K562 (cell line): ENCODE measurements around the gene RIMBP3C. TPM values are rescaled to one million over a fixed set of nuclear protein-coding genes. Genes with fewer than 3 reads are reported as not detected.

Experiments
- ATAC-seq: fragments of 200-7000 bp; cut with Tn5 transposase; 3 replicates; pipeline ENCODE4 v1.9.1; 2020; ENCODE audit warnings: moderate library complexity
- BruUV-seq: library from RNA; stranded (reverse); fragments of 400-500 nt; replicated peaks from 2 replicates; lab custom pipeline; 2021; lab: Mats Ljungman, UMichigan
- CTCF ChIA-PET: fragments of 300-600 bp; formaldehyde crosslinking; extraction: SDS; loops from one replicate; lab custom pipeline; 2021; ENCODE audit warnings: low intra/inter-chr PET ratio; lab: Yijun Ruan, JAX
- POLR2A ChIA-PET: fragments of 300-600, 350-650 bp; sonication (Branson Sonifier 250); formaldehyde crosslinking; extraction: SDS; loops from one replicate; lab custom pipeline; 2021; ENCODE audit warnings: antibody characterized with exemption, inconsistent platforms; lab: Yijun Ruan, JAX
- DNase-seq, 4 experiments: peaks; one replicate each; pipeline versions ENCODE4 v3.0.0 to v3.0.0-alpha.2; 2011 to 2018; ENCODE audit warnings: low spot score in 3 of 4, mixed read lengths in 3 of 4; ENCODE audit errors: extremely low read depth in 1 of 4
- FAIRE-seq: peaks from 2 replicates; lab custom pipeline; 2011; peaks lifted over from hg19 to GRCh38; lab: Jason Lieb, UNC
- H2AFZ ChIP-seq: 2 replicates; pipeline ENCODE4 v1.6.0; 2011; ENCODE audit warnings: low read depth, low read length, control low read depth, inconsistent platforms
- H3K27ac ChIP-seq: fragments of 200-600 bp; 3 replicates; pipeline ENCODE4 v1.8.0; 2011; ENCODE audit warnings: low read depth, mild to moderate bottlenecking, control low read depth, inconsistent platforms, low read length, moderate library complexity, mixed read lengths; ENCODE audit errors: extremely low read depth
- H3K27me3 ChIP-seq, 2 experiments: fragments of 300-600 bp in 1 of 2; 2 replicates in 1 of 2; 3 replicates in 1 of 2; pipeline versions ENCODE4 v1.6.0 to v1.8.0; 2011; ENCODE audit warnings: inconsistent platforms in 2 of 2, low read length in 2 of 2, mild to moderate bottlenecking in 1 of 2, mixed read lengths in 1 of 2, moderate library complexity in 1 of 2; ENCODE audit not compliant: control insufficient read depth in 2 of 2, insufficient read depth in 2 of 2
- H3K36me3 ChIP-seq: fragments of 300-600 bp; 3 replicates; pipeline ENCODE4 v1.8.0; 2011; ENCODE audit warnings: mild to moderate bottlenecking, low read length, inconsistent platforms; ENCODE audit not compliant: control insufficient read depth, insufficient read depth
- H3K4me1 ChIP-seq, 2 experiments: fragments of 200-600 bp in 1 of 2; replicated peaks in 1 of 2; 2 replicates in 1 of 2; 3 replicates in 1 of 2; pipeline versions ENCODE4 v1.5.1 to v1.8.0; 2011; ENCODE audit warnings: inconsistent platforms in 2 of 2, low read length in 2 of 2, mild to moderate bottlenecking in 1 of 2, mixed read lengths in 1 of 2, moderate library complexity in 1 of 2; ENCODE audit not compliant: control insufficient read depth in 2 of 2, insufficient read depth in 2 of 2
- H3K4me2 ChIP-seq: 2 replicates; pipeline ENCODE4 v1.6.1; 2011; ENCODE audit warnings: low read length, control low read depth, inconsistent platforms, mixed read lengths; ENCODE audit not compliant: insufficient read depth
- H3K4me3 ChIP-seq: fragments of 200-600 bp; sonication (generic), shearing (Covaris generic); 2 replicates; pipeline ENCODE4 v1.5.1; 2016; ENCODE audit warnings: control low read depth, inconsistent platforms
- H3K79me2 ChIP-seq: fragments of 200-600 bp; 3 replicates; pipeline ENCODE4 v1.8.0; 2011; ENCODE audit warnings: low read length, inconsistent platforms; ENCODE audit not compliant: control insufficient read depth, insufficient read depth
- H3K9ac ChIP-seq, 2 experiments: 2 replicates each; pipeline versions ENCODE4 v1.6.0 to v1.6.1; 2011; ENCODE audit warnings: low read depth in 2 of 2, low read length in 2 of 2, control low read depth in 1 of 2, inconsistent platforms in 1 of 2, mild to moderate bottlenecking in 1 of 2, mixed read lengths in 1 of 2; ENCODE audit not compliant: insufficient read depth in 1 of 2
- H3K9me1 ChIP-seq: one replicate; pipeline ENCODE4 v1.6.0; 2011; ENCODE audit warnings: inconsistent platforms, mild to moderate bottlenecking, low read length, moderate library complexity; ENCODE audit not compliant: control insufficient read depth, insufficient read depth
- H3K9me3 ChIP-seq: replicated peaks from 2 replicates; pipeline ENCODE4 v1.5.1; 2011; ENCODE audit warnings: low read depth, low read length, inconsistent platforms; ENCODE audit not compliant: control insufficient read depth, insufficient read depth
- H4K20me1 ChIP-seq: replicated peaks from 2 replicates; pipeline ENCODE4 v1.6.1; 2011; ENCODE audit warnings: low read length, inconsistent platforms, mixed read lengths; ENCODE audit not compliant: control insufficient read depth, insufficient read depth
- ARID1B ChIP-seq: fragments of 450-650 bp; IDR thresholded peaks from 2 replicates; pipeline ENCODE4 v1.6.1; 2016; ENCODE audit warnings: antibody characterized with exemption, mild to moderate bottlenecking, inconsistent platforms
- ARID2 ChIP-seq: fragments of 450-650 bp; IDR thresholded peaks from 2 replicates; pipeline ENCODE4 v1.6.1; 2017; ENCODE audit warnings: antibody characterized with exemption, mild to moderate bottlenecking
- DACH1 ChIP-seq: fragments of 450-650 bp; IDR thresholded peaks from 2 replicates; pipeline ENCODE4 v1.6.1; 2018; ENCODE audit not compliant: partially characterized antibody
- EHMT2 ChIP-seq: fragments of 450-650 bp; IDR thresholded peaks from 2 replicates; pipeline ENCODE4 v1.6.1; 2018; ENCODE audit warnings: antibody characterized with exemption
- ERF ChIP-seq: fragments of 450-650 bp; formaldehyde crosslinking; IDR thresholded peaks from 2 replicates; pipeline ENCODE4 v1.4.0; 2020; ENCODE audit warnings: mild to moderate bottlenecking, mixed read lengths
- FOXP4 ChIP-seq: sonication (generic); formaldehyde crosslinking; IDR thresholded peaks from 2 replicates; pipeline ENCODE4 v1.8.0; 2022; ENCODE audit warnings: mild to moderate bottlenecking, missing genetic modification reagents, borderline replicate concordance
- GABPB2 ChIP-seq: fragments of 250-450 bp; sonication (Bioruptor Pico); conservative IDR thresholded peaks from 2 replicates; pipeline ENCODE4 v1.5.1; 2021; ENCODE audit warnings: mild to moderate bottlenecking
- HMG20A ChIP-seq: fragments of 450-650 bp; formaldehyde crosslinking; conservative IDR thresholded peaks from 2 replicates; pipeline ENCODE4 v1.4.0; 2020; ENCODE audit warnings: mild to moderate bottlenecking, mixed read lengths
- IRF1 ChIP-seq: sonication (generic); formaldehyde crosslinking; IDR thresholded peaks from 2 replicates; pipeline ENCODE4 v1.8.0; 2022; ENCODE audit warnings: missing genetic modification reagents, mild to moderate bottlenecking, borderline replicate concordance
- MCM5 ChIP-seq: fragments of 450-650 bp; IDR thresholded peaks from 2 replicates; pipeline ENCODE4 v1.6.1; 2016; ENCODE audit warnings: low read depth
- MED1 ChIP-seq: sonication (generic); formaldehyde crosslinking; IDR thresholded peaks from 2 replicates; pipeline ENCODE4 v1.8.1; 2023; ENCODE audit warnings: missing genetic modification reagents, borderline replicate concordance
- POLR2H ChIP-seq: IDR thresholded peaks from 2 replicates; pipeline ENCODE4 v1.6.1; 2016; ENCODE audit warnings: missing genetic modification characterization, low read depth, mild to moderate bottlenecking, control low read depth, missing compliant biosample characterization, moderate library complexity
- SP2 ChIP-seq: IDR thresholded peaks from 2 replicates; pipeline ENCODE4 v1.6.1; 2011; ENCODE audit warnings: mild to moderate bottlenecking, low read depth, low read length, moderate library complexity; ENCODE audit not compliant: poor library complexity, severe bottlenecking; ENCODE audit errors: extremely low read depth
- TAF9B ChIP-seq: fragments of 450-650 bp; IDR thresholded peaks from 2 replicates; pipeline ENCODE4 v1.6.1; 2018; ENCODE audit warnings: mild to moderate bottlenecking; ENCODE audit not compliant: partially characterized antibody
- ZC3H11A ChIP-seq: IDR thresholded peaks from 2 replicates; pipeline ENCODE4 v1.6.1; 2012; ENCODE audit warnings: low read depth, low read length, improper control_type of control experiment
- ZNF263 ChIP-seq: sonication (generic); formaldehyde crosslinking; IDR thresholded peaks from 2 replicates; pipeline ENCODE4 v1.8.0; 2022; ENCODE audit warnings: mild to moderate bottlenecking, missing genetic modification reagents, borderline replicate concordance
- ZNF398 ChIP-seq: fragments of 250-450 bp; sonication (Bioruptor Pico); IDR thresholded peaks from 2 replicates; pipeline ENCODE4 v1.8.0; 2021; ENCODE audit warnings: moderate library complexity, mild to moderate bottlenecking, inconsistent platforms
- ZNF76 ChIP-seq: fragments of 250-450 bp; sonication (Bioruptor Pico); IDR thresholded peaks from 2 replicates; pipeline ENCODE4 v1.4.0; 2020; ENCODE audit warnings: mild to moderate bottlenecking, moderate library complexity, borderline replicate concordance
- WGBS: fragments of 100-300 bp; shearing (Covaris generic); methylation state at CpG from one replicate; pipeline ENCODE4 v1.1.6; 2016; ENCODE audit warnings: low coverage, mixed read lengths; ENCODE audit not compliant: insufficient coverage; ENCODE audit errors: missing lambda C conversion rate; 5-methylcytosine and 5-hydroxymethylcytosine counted together
- in situ Hi-C: fragments of 300-500 bp; cut with MboI; formaldehyde crosslinking; loops from 4 replicates; pipeline ENCODE4 v1.15.0; 2018; ENCODE audit warnings: inconsistent platforms, mixed read lengths
- intact Hi-C: fragments of 100-400 bp; cut with micrococcal nuclease; formaldehyde crosslinking; loops from 2 replicates; pipeline ENCODE4 v1.14.2; 2022
- polyA plus RNA-seq, 8 experiments: library from polyadenylated mRNA; depleted of rRNA in 4 of 8; stranded (reverse) in 5 of 8; unstranded in 3 of 8; fragments of >200 nt; fragmentation: Nextera tagmentation in 2 of 8; fragmentation: Illumina TruSeq in 1 of 8; extraction: Ambion mirVana in 2 of 8; extraction: Trizol in 1 of 8; gene quantifications; 2 replicates each; pipeline versions ENCODE4 v1.2.1 to v1.2.3, GENCODE V29; 2011 to 2014; ENCODE audit warnings: inconsistent platforms in 1 of 8, missing spikeins in 1 of 8
- total RNA-seq, 7 experiments: library from RNA; depleted of rRNA in 6 of 7; stranded (reverse); fragments of >200 nt in 6 of 7; fragmentation: Illumina TruSeq in 2 of 7; extraction: Trizol in 2 of 7; gene quantifications; 2 replicates each; pipeline versions ENCODE4 v1.2.1 to v1.2.3, GENCODE V29; 2011 to 2021; ENCODE audit warnings: low replicate concordance in 1 of 7

RIMBP3C gene
- total and polyA plus RNA-seq, 9 of the 15 experiments (the other 6 are each of a cell fraction or from before 2014, with no cell fraction given) = 0.09 to 0.98 (median 0.17) TPM; not detected in 2

GRCh38 chr22:21571679-21572078 is 20.4 kb upstream of the RIMBP3C start:
- H3K9me3 ChIP-seq = no peaks in the 10 kb centered on the region
- ATAC-seq (no peak), DNase-seq (no peak), FAIRE-seq (no peak)
- H3K9me1 ChIP-seq = peaks cover 37% of the 10 kb centered on the region
- intact Hi-C loops = loop anchor here (2.0 kb wide), 2 partner anchors 17 to 53 kb away; no protein-coding TSS in a partner anchor
- H3K4me2 ChIP-seq = no peak overlapping the region
- ChIA-PET CTCF (interaction anchor here (0.9 to 1.0 kb wide), 2 partner anchors 70 to 78 kb away, joined by 3 to 5 read pairs; partner anchors contain the start of gene SDF2L1), POLR2A (interaction anchor here (1.4 to 76.8 kb wide), 2 partner anchors 8 to 48 kb away, joined by 11 to 4622 read pairs; partner anchors contain the start of genes CCDC116, SDF2L1 and YDJC)
- peaks cover 56 to 62% of the 10 kb centered on the region in 2 experiments for H3K4me1 ChIP-seq
- peaks cover 59% of the 10 kb centered on the region for H3K36me3 ChIP-seq
- H3K27me3 ChIP-seq = no peaks in the 10 kb centered on the region
- no peak overlapping the region for H2AFZ ChIP-seq
- in situ Hi-C loops = loop anchor here (5.0 to 10.0 kb wide), 2 partner anchors 34 to 57 kb away; no protein-coding TSS in a partner anchor
- BruUV-seq = no TSS peak
- H4K20me1 ChIP-seq = peaks cover 74% of the 10 kb centered on the region
- H3K27ac ChIP-seq = peak overlapping the region; percentile 1; the same call in 1 of the 3 replicates
- no peak overlapping the region for H3K4me3 ChIP-seq
- peak overlapping the region in 1 of 2 experiments; percentile 4; a peak in 1 of 4 replicates for H3K9ac ChIP-seq
- peaks cover 95% of the 10 kb centered on the region for H3K79me2 ChIP-seq
- WGBS = 92% methylated on average over 4 of the region's 4 CpGs
- peak; percentile 81; the same call in 1 of the 2 replicates for TF ChIP-seq GABPB2
- TF ChIP-seq ZNF76 (CRISPR knock-in tag) = no peak
- TF ChIP-seq MCM5 = no peak
- no peak for TF ChIP-seq HMG20A (CRISPR knock-in tag)
- no peak for TF ChIP-seq ZNF263 (CRISPR knock-in tag)
- TF ChIP-seq IRF1 (CRISPR knock-in tag) = no peak
- no peak for TF ChIP-seq MED1 (CRISPR knock-in tag)
- TF ChIP-seq ARID1B = no peak
- no peak for TF ChIP-seq SP2
- peak; percentile 12; the same call in 1 of the 2 replicates for TF ChIP-seq FOXP4 (CRISPR knock-in tag)
- TF ChIP-seq DACH1 = no peak
- TF ChIP-seq ZNF398 (CRISPR knock-in tag) = no peak
- no peak for TF ChIP-seq ARID2
- no peak for TF ChIP-seq POLR2H (tag)
- TF ChIP-seq EHMT2 = no peak
- TF ChIP-seq TAF9B = no peak
- no peak for TF ChIP-seq ERF (CRISPR knock-in tag)
- no peak for TF ChIP-seq ZC3H11A
